Activated effector memory CD4-positive, alpha-beta T cell treated with anti-CD3 and anti-CD28 coated beads, Interleukin-2, amount 50 U/mL, for 16 hours (primary cell): Measurements from ENCODE around the gene MT1M.
"Not testable (repeated sequence)": the region's sequence is repeated elsewhere in the genome, so short reads cannot be mapped to it uniquely, and the experiment has no call there.

Experiments
- DNase-seq: peaks from one replicate; pipeline ENCODE4 v3.0.0-alpha.2; 2020

The MT1M gene

DNA sequence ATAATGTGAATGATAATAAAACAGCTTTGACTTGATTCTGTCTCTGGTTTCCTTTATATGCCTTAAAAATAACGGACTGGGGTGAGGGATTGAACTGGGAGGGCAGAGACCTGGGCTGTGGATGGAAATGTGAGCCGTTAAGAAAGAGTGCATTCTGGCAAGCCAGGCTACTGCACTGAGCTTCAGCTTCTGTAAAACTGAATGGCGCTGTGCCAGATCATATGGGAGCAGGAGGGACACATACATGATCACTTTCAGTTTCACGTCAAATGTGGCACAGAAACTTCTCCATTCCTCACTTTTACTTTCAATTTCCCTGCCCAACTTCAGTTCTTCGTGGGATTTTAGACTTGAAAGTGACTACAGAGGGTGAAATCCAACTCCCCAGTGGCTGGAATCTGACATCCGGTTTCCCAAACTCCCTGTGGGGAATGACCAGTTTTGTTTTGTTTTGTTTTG lies 23.0 kb upstream of the MT1M start:
- peak; percentile 87 for DNase-seq

DNA sequence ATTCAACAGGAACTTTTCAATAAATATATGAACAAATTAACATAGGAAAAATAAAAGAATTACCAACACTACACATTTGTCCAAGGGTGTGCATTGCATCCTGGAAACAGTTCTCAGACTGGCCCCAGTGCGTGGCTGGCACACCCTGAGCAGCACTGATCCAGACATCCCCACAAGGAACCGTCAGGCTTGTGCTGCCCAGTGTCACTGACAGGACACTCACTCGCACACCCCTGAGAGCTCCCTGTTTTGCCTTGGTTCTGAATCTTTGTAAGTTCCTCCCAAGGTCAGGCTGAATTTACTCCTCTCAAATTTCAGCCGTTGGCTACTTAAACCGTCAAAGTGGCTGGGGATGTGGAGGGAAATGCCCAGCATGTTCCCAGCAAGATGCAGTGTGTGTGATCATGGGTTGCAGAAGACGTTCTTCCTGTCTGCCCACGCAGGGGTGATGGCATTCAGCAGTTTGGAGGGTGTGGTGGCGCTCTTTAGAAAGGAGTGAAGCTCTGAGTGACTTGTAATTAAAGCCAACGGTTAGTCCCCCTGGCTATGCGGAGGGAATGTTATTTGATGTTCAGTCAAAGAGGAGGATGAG lies 22.3 kb upstream of the MT1M start:
- peak; percentile 89 for DNase-seq

- no peak for DNase-seq
These were observed 21.8 kb upstream of the MT1M start for GRCh38 chr16:56610609-56611111.

DNA sequence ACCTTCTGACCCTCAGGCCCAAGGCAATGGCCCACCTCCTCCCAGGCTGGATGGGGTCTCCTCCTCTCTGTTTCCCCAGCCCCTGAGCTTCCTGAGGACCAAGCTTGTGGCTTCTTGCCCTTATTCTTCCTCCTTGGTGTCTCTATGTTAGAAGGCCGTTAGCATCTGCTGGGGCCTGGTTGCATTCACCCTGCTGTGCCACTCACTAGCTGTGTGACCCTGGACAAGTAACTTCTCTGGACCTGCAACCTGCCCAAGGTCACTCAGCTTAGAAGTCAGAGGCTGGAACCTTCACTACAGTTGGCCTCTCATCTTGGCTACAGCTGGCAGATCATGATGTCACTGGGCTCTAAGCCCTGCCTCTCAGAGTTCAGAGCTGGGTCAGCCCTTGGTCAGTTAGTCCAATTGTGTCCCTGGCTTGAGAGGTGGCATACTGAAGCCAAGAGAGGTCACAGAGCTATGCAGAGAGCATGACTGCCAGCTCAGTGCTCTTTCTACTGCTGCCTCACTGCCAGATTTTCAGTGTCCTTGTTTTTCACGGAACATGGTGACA lies 21.1 kb upstream of the MT1M start:
- DNase-seq, result no peak

GRCh38 chr16:56613706-56614105 lies 18.8 kb upstream of the MT1M start:
- no peak for DNase-seq

- no peak for DNase-seq
These were observed 17.9 kb upstream of the MT1M start for GRCh38 chr16:56614549-56614991.

DNA sequence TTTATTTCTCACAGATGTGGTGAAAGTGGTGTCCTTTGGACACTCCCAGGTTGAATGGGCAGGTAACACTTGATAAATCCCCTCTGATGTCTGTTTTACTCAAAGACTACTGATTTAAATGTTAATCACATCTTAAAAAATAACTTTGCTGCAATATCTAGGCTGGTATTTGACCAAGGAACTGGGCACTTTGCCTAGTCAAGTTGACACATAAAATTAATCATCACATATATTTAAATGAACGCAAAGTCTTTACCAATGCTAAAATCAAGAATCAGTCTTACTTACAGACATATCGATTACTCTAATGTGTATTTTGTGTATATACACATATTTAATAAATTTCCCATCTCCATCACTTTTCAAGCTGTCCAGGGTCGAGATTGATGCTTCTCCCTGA lies 17.1 kb upstream of the MT1M start:
- no peak for DNase-seq

DNA sequence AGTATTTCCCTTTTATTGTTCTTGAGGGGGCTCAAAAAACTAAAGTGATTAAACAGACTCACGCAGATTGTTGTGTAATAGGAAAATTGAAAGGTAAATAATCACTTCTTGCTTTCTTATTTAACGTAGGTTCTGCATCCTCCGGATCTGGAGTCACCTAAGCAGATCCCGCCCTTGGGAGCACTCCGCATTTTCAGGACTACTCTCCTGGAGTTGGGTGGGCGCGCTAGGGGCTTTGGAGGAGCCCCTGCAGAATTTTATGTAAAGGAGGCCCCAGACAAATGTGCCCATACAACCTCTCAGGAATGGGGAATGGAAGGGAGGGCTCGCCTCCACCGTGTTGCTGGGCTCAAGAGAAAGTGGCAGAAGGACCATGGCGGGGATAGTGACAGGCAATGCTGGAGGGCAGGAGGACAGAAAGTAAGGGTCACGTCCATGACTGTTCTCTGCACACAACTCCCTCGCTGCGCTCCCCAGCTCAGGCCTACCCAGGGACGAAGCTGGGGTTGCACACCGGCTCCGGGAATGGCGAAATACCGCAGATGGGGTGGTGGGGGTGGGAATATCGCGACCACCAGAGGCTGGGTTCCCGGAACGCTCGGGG lies 15.7 kb upstream of the MT1M start:
- no peak for DNase-seq

DNA sequence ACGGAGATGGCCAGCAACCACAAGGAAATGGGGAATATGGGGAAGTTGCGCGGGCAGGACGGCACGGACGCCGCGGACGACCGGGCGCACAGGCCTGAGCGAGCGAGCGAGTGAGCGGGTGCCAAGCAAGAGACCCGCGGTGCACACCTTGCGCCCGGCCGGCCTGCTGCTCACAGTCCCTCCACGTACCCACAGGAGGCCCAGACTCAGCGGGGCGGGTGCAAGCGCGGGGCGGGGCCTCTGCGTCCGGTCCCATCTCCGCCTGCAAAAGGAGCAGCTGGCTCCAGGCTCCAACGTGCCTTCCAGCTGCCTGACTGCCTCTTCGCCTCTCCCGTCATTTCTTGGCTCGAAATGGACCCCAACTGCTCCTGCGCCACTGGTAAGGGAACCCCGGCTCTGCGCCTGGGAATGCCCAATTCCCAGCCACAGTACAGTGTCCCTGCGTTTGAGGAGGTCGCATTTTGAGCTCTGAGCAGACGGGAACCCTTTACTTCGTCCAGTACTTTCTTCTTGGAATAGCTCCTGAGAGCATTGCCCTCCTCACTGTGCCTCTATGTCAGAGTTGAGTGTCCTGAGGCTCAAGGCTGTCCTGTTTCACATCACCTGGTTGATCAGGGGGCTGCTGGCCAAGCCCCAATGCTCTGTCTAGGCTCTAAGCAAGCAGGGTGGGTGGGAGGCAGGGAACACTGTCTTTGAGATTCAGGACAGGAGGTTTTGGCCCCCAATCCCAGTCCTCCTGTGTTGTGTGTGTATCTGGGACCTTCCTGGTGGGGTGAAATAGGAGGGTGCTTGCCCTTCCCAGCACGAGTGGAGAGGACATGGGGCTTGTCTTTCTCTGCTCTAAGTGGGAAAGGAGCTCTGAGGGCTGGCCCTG lies 15.0 kb upstream of the MT1M start:
- DNase-seq, result peak; percentile 85

DNA sequence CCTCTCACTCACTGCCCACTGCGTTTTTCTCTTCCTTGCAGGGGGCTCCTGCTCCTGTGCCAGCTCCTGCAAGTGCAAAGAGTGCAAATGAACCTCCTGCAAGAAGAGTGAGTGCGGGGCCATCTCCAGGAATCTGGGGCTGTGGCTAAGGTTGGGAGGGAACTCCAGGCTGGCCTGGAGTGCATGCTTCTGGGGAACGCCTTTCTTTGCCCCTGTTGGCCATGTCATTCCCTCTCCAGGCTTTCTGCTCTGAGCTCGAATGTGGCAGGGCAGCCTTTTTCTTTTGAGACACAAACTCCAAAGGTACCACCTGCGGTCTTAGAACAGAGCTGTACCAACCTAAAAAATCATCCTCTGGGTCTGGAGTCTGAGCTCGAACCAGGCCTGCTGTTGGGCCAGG lies 14.3 kb upstream of the MT1M start:
- no peak for DNase-seq

GRCh38 chr16:56620339-56620897 lies 12.0 kb upstream of the MT1M start:
- no peak for DNase-seq

- DNase-seq, result not testable (repeated sequence)
These were observed 10.6 kb upstream of the MT1M start for GRCh38 chr16:56621665-56622445.

- not testable (repeated sequence) for DNase-seq
These were observed 9.3 kb upstream of the MT1M start for GRCh38 chr16:56623184-56623583.

DNA sequence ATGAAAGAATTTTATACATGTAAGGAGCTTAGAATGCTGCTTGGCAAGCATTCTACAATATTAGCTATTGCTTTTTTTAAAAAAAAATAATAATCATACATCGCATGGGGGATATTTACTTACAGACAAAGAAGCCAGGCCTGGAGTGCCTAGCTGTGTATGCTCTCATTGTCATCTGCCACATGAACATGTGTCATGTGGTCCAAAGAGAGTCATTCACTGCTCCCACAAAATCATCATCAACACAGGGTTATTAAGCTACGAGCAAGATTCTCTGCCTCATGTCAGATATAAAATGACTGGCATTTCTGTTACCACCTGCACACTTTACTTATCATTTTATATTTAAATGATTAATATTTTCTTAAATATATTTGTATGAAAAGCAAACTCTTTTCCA lies 8.8 kb upstream of the MT1M start:
- no peak for DNase-seq

GRCh38 chr16:56625140-56625942 lies 7.1 kb upstream of the MT1M start, which contains the start of gene MT1E:
Gene MT1E, plus strand, starts transcription at chr16:56625781. Its CDS starts 71 bp downstream, at chr16:56625852.
- DNase-seq, result peak; percentile 85

GRCh38 chr16:56625943-56626654 lies 6.4 kb upstream of the MT1M start:
- DNase-seq, result peak; percentile 48

DNA sequence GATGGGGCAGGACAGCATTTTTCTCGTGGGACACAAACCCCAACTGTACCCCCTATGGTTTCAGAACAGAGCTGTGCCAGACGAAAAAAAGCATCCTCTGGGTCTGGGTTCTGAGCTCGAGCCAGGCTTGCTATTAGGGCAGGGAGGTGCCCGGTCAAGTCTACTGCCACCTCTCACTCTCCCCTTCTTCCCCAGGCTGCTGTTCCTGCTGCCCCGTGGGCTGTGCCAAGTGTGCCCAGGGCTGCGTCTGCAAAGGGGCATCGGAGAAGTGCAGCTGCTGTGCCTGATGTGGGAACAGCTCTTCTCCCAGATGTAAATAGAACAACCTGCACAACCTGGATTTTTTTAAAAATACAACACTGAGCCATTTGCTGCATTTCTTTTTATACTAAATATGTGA lies 5.8 kb upstream of the MT1M start:
- peak; percentile 36 for DNase-seq

- peak; percentile 50 for DNase-seq
These were observed 3.7 kb upstream of the MT1M start for GRCh38 chr16:56628486-56629350.

GRCh38 chr16:56629531-56629930 lies 2.9 kb upstream of the MT1M start:
- peak; percentile 17 for DNase-seq
